ENCODE data around the gene CLCN4.

The CLCN4 gene

DNA sequence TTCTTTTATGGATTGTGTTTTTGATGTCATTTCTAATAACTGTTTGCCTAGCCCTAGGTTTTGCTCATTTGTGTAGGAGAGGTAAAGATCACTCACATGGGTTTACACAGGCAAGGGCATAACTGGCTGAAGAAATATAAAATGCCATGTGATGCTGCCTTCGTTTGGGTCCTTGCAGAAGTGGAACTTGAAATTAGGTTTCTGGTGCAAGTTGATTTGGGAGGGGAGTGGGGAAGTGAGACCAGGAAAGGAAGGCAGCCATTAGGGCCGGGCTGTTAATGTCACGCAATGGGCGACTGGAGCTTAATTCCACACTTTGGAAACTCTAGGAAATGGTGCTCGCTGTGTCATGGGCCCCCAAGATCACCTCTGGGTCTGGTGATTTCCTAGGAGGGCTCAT lies 14.5 kb downstream of the CLCN4 start:
- ATAC-seq (ENCODE audit: insufficient read depth, low read depth) (no peak), DNase-seq (no peak)
- Histone ChIP-seq H3K4me1 (ENCODE audit: insufficient read depth, low read length) (no peaks in the 10 kb centered on the region), H3K27me3 (ENCODE audit: insufficient read depth, low read length, poor library complexity) (no peaks in the 10 kb centered on the region), H3K27ac (ENCODE audit: low read length) (no peak overlapping the region), H3K4me2 (ENCODE audit: insufficient read depth, low read length) (no peak overlapping the region), H4K20me1 (ENCODE audit: insufficient read depth, low read length) (no peaks in the 10 kb centered on the region), H3K36me3 (ENCODE audit: insufficient read depth, low read length) (no peaks in the 10 kb centered on the region), H3K4me3 (ENCODE audit: low read depth in 1 of 2, low read length in 2 of 2) (no peak overlapping the region), H2AFZ (ENCODE audit: low read depth, low read length) (no peak overlapping the region), H3K9ac (ENCODE audit: low read depth, low read length) (no peak overlapping the region), H3K79me2 (ENCODE audit: insufficient read depth, low read length) (no peaks in the 10 kb centered on the region), H3K9me3 (ENCODE audit: insufficient read depth, low read length, severe bottlenecking) (no peaks in the 10 kb centered on the region)
- TF ChIP-seq EZH2 (IDR thresholded peaks at IDR 0.05; ENCODE audit: borderline replicate concordance, low read depth, low read length, severe bottlenecking) = no peak
- TF ChIP-seq, protein P1, sequence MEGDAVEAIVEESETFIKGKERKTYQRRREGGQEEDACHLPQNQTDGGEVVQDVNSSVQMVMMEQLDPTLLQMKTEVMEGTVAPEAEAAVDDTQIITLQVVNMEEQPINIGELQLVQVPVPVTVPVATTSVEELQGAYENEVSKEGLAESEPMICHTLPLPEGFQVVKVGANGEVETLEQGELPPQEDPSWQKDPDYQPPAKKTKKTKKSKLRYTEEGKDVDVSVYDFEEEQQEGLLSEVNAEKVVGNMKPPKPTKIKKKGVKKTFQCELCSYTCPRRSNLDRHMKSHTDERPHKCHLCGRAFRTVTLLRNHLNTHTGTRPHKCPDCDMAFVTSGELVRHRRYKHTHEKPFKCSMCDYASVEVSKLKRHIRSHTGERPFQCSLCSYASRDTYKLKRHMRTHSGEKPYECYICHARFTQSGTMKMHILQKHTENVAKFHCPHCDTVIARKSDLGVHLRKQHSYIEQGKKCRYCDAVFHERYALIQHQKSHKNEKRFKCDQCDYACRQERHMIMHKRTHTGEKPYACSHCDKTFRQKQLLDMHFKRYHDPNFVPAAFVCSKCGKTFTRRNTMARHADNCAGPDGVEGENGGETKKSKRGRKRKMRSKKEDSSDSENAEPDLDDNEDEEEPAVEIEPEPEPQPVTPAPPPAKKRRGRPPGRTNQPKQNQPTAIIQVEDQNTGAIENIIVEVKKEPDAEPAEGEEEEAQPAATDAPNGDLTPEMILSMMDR (IDR thresholded peaks at IDR 0.05; ENCODE audit: borderline replicate concordance, extremely low read depth, low read length, poor library complexity, severe bottlenecking) = no peak

DNA sequence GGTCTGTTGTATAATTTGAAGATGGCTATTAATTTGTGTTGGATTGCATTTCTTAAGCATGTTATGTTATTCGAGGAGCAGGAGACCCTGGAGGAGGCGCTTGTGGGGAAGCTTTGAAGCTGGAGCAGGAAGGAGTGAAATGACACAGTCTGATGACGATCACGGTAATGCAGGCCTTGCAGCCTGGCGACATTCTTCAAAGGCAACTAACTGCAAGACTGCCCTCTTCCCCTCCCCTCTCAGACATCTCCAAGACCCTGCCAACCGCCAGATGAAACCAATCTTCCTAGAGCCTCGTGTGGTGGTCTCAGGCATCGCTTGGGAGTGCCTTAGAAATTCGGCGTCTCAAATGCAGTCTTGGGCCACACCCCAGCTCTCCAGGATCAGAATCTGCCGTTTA lies 16.1 kb downstream of the CLCN4 start:
- H3K27me3 ChIP-seq (ENCODE audit: insufficient read depth, low read length, poor library complexity) = no peaks in the 10 kb centered on the region
- no peaks in the 10 kb centered on the region for H3K36me3 ChIP-seq (ENCODE audit: insufficient read depth, low read length)
- ATAC-seq (ENCODE audit: insufficient read depth, low read depth) (no peak), DNase-seq (no peak)
- no peak overlapping the region for H3K9ac ChIP-seq (ENCODE audit: low read depth, low read length)
- H3K27ac ChIP-seq (ENCODE audit: low read length) = no peak overlapping the region
- H3K4me3 ChIP-seq (ENCODE audit: low read depth in 1 of 2, low read length in 2 of 2) = no peak overlapping the region
- H3K4me1 ChIP-seq (ENCODE audit: insufficient read depth, low read length) = no peaks in the 10 kb centered on the region
- TF ChIP-seq, protein P1 (IDR thresholded peaks at IDR 0.05; ENCODE audit: borderline replicate concordance, extremely low read depth, low read length, poor library complexity, severe bottlenecking) = no peak
- no peak for TF ChIP-seq EZH2 (IDR thresholded peaks at IDR 0.05; ENCODE audit: borderline replicate concordance, low read depth, low read length, severe bottlenecking)
- H3K9me3 ChIP-seq (ENCODE audit: insufficient read depth, low read length, severe bottlenecking) = no peaks in the 10 kb centered on the region
- no peak overlapping the region for H3K4me2 ChIP-seq (ENCODE audit: insufficient read depth, low read length)
- H4K20me1 ChIP-seq (ENCODE audit: insufficient read depth, low read length) = no peaks in the 10 kb centered on the region
- H2AFZ ChIP-seq (ENCODE audit: low read depth, low read length) = no peak overlapping the region
- no peaks in the 10 kb centered on the region for H3K79me2 ChIP-seq (ENCODE audit: insufficient read depth, low read length)

DNA sequence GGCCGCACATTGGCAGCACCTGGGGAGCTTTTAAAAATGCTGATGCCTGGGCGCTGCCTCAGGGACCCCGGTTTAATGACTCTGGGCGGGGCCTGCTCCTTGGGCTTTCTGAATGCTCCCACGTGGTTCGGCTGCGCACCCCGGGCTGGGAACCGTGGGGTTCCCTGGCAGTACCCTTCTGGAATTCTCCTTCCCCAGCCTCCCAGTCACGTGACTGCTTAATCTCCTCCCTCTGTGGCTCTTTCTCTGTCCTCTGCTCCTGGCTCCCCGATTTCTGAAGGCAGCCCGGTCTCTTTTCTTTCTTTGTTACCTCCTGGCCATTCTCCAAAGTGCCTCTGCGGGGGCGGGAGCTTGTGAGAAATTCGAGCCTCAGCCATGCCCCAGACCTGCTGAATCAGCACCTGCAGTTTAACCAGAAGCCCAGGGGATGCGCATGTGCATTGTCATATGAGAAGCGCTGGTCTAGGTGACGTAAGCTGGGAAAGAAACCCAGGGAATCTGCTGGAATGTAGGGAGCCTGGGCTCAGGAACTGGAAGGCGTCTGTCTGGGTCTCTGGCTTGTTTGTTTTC lies 16.6 kb downstream of the CLCN4 start:
- H3K4me1 ChIP-seq (ENCODE audit: insufficient read depth, low read length) = no peaks in the 10 kb centered on the region
- no peak for DNase-seq
- TF ChIP-seq, protein P1 (IDR thresholded peaks at IDR 0.05; ENCODE audit: borderline replicate concordance, extremely low read depth, low read length, poor library complexity, severe bottlenecking) = no peak
- no peak for TF ChIP-seq EZH2 (IDR thresholded peaks at IDR 0.05; ENCODE audit: borderline replicate concordance, low read depth, low read length, severe bottlenecking)
- no peak overlapping the region for H2AFZ ChIP-seq (ENCODE audit: low read depth, low read length)
- no peaks in the 10 kb centered on the region for H3K9me3 ChIP-seq (ENCODE audit: insufficient read depth, low read length, severe bottlenecking)
- H3K9ac ChIP-seq (ENCODE audit: low read depth, low read length) = no peak overlapping the region
- H3K4me3 ChIP-seq (ENCODE audit: low read depth in 1 of 2, low read length in 2 of 2) = no peak overlapping the region
- H3K36me3 ChIP-seq (ENCODE audit: insufficient read depth, low read length) = no peaks in the 10 kb centered on the region
- no peak overlapping the region for H3K27ac ChIP-seq (ENCODE audit: low read length)
- H3K79me2 ChIP-seq (ENCODE audit: insufficient read depth, low read length) = no peaks in the 10 kb centered on the region
- H3K27me3 ChIP-seq (ENCODE audit: insufficient read depth, low read length, poor library complexity) = no peaks in the 10 kb centered on the region
- no peak for ATAC-seq (ENCODE audit: insufficient read depth, low read depth)
- no peaks in the 10 kb centered on the region for H4K20me1 ChIP-seq (ENCODE audit: insufficient read depth, low read length)
- H3K4me2 ChIP-seq (ENCODE audit: insufficient read depth, low read length) = no peak overlapping the region

DNA sequence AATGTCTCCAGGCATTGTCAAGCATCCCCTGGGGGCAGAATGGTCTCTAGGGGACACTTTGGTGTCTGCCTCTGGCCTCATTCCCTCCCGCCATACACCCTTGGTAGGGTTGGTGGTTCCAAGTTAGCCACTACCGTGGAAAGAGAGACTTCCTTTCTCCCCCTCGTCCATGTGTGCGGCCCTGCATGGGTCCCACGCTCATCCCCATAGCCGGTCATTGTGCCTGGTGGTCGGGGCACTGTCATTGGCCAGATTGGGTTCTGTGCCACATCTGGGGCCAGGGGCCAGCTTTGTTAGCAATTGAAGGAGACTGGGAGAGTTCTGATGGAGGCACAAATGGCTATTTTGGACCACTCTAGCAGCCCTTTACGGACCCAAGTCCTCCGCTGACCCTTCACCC lies 17.3 kb downstream of the CLCN4 start:
- Histone ChIP-seq H3K36me3 (ENCODE audit: insufficient read depth, low read length) (no peaks in the 10 kb centered on the region), H3K27ac (ENCODE audit: low read length) (no peak overlapping the region), H3K9me3 (ENCODE audit: insufficient read depth, low read length, severe bottlenecking) (no peaks in the 10 kb centered on the region), H3K4me3 (ENCODE audit: low read depth in 1 of 2, low read length in 2 of 2) (no peak overlapping the region), H4K20me1 (ENCODE audit: insufficient read depth, low read length) (no peaks in the 10 kb centered on the region), H3K4me2 (ENCODE audit: insufficient read depth, low read length) (no peak overlapping the region), H2AFZ (ENCODE audit: low read depth, low read length) (no peak overlapping the region), H3K27me3 (ENCODE audit: insufficient read depth, low read length, poor library complexity) (no peaks in the 10 kb centered on the region), H3K79me2 (ENCODE audit: insufficient read depth, low read length) (no peaks in the 10 kb centered on the region), H3K4me1 (ENCODE audit: insufficient read depth, low read length) (no peaks in the 10 kb centered on the region), H3K9ac (ENCODE audit: low read depth, low read length) (no peak overlapping the region)
- ATAC-seq (ENCODE audit: insufficient read depth, low read depth) (no peak), DNase-seq (no peak)
- TF ChIP-seq EZH2 (IDR thresholded peaks at IDR 0.05; ENCODE audit: borderline replicate concordance, low read depth, low read length, severe bottlenecking) = no peak
- TF ChIP-seq, protein P1 (IDR thresholded peaks at IDR 0.05; ENCODE audit: borderline replicate concordance, extremely low read depth, low read length, poor library complexity, severe bottlenecking) = no peak

All from DND-41 (cell line).